Stimulated activated CD8-positive, alpha-beta memory T cell treated with anti-CD3 and anti-CD28 coated beads, Interleukin-15, amount 100 ng/mL, for 4 hours (primary cell): Measurements from ENCODE around the gene PTCH2.
"Not testable (repeated sequence)": the region's sequence is repeated elsewhere in the genome, so short reads cannot be mapped to it uniquely, and the experiment has no call there.

Experiments used
- DNase-seq, 2 donors: peaks; one replicate each; pipeline ENCODE4 v3.0.0-alpha.2; 2020; ENCODE audit warnings: low read depth in 2 of 2

The PTCH2 gene

GRCh38 chr1:44801491-44802305 lies 41.4 kb downstream of the PTCH2 start:
- DNase-seq, result peak in 1 of 2 donors; percentile 49

GRCh38 chr1:44799770-44800584 lies 43.1 kb downstream of the PTCH2 start, which contains the start of gene PLK3:
PLK3 (plus strand) TSS chr1:44800377; CDS start chr1:44800464, 87 bp downstream.
- DNase-seq, result peak; percentile 95 to 97

- no peak for DNase-seq
Observed at GRCh38 chr1:44798481-44799365, 44.3 kb downstream of the PTCH2 start.

GRCh38 chr1:44797886-44798285 lies 45.2 kb downstream of the PTCH2 start:
- DNase-seq, result not testable (repeated sequence)

GRCh38 chr1:44792736-44793502 lies 50.1 kb downstream of the PTCH2 start:
- DNase-seq, result no peak

- no peak for DNase-seq
Observed at GRCh38 chr1:44790968-44791801, 51.9 kb downstream of the PTCH2 start.

GRCh38 chr1:44788120-44788860 lies 54.8 kb downstream of the PTCH2 start, which contains the start of gene BEST4:
BEST4 (minus strand) TSS chr1:44788170; CDS start chr1:44787705, 465 bp downstream.
- DNase-seq, result no peak

- DNase-seq, result no peak
Observed at GRCh38 chr1:44787506-44787905, 55.5 kb downstream of the PTCH2 start.

- DNase-seq, result no peak
Observed at GRCh38 chr1:44786841-44787426, 56.1 kb downstream of the PTCH2 start.

- no peak for DNase-seq
Observed at GRCh38 chr1:44786138-44786840, 56.8 kb downstream of the PTCH2 start.

GRCh38 chr1:44785501-44786137 lies 57.4 kb downstream of the PTCH2 start:
- no peak for DNase-seq

GRCh38 chr1:44785029-44785380 lies 58.0 kb downstream of the PTCH2 start:
- DNase-seq, result no peak

GRCh38 chr1:44784094-44785028 lies 58.7 kb downstream of the PTCH2 start:
- DNase-seq, result no peak

- DNase-seq, result no peak
Observed at GRCh38 chr1:44783697-44784093, 59.4 kb downstream of the PTCH2 start.

- no peak for DNase-seq
Observed at GRCh38 chr1:44780583-44781121, 62.4 kb downstream of the PTCH2 start.
